A673 (cell line): ENCODE results near the gene MAP2. TPM values are rescaled to one million over a fixed set of nuclear protein-coding genes. Genes with fewer than 3 reads are reported as not detected.

ENCODE experiments used
- BruUV-seq: library from RNA; stranded (reverse); fragments of 400-500 nt; replicated peaks from 2 replicates; lab custom pipeline; 2021; lab: Mats Ljungman, UMichigan
- CTCF ChIA-PET: fragments of 300-600 bp; sonication (Branson Sonifier 250); formaldehyde crosslinking; loops from one replicate; lab custom pipeline; 2022; ENCODE audit warnings: antibody characterized with exemption; lab: Charles Lee
- POLR2A ChIA-PET: fragments of 300-600 bp; sonication (Branson Sonifier 250); formaldehyde crosslinking; loops from one replicate; lab custom pipeline; 2022; ENCODE audit warnings: antibody characterized with exemption; ENCODE audit not compliant: low non-redundant PET; lab: Charles Lee
- DNase-seq: peaks from one replicate; pipeline ENCODE4 v3.0.0-alpha.2; 2015; ENCODE audit warnings: low spot score
- H3K27ac ChIP-seq: fragments of 200-600 bp; sonication (generic); 2 replicates; pipeline ENCODE4 v1.5.1; 2016; ENCODE audit warnings: mixed run types, low read depth, mild to moderate bottlenecking, mixed read lengths, antibody characterized with exemption, low read length; ENCODE audit not compliant: poor library complexity, severe bottlenecking
- H3K27me3 ChIP-seq: fragments of 200-600 bp; sonication (generic); replicated peaks from 2 replicates; pipeline ENCODE4 v1.6.1; 2017; ENCODE audit warnings: mixed run types, low read depth, mild to moderate bottlenecking, mixed read lengths, antibody characterized with exemption, low read length; ENCODE audit not compliant: insufficient read depth, poor library complexity
- H3K36me3 ChIP-seq: fragments of 200-600 bp; sonication (generic); 2 replicates; pipeline ENCODE4 v1.6.1; 2016; ENCODE audit warnings: mixed run types, mild to moderate bottlenecking, mixed read lengths, antibody characterized with exemption, low read length; ENCODE audit not compliant: insufficient read depth, poor library complexity, severe bottlenecking
- H3K4me1 ChIP-seq: fragments of 200-600 bp; sonication (generic); 2 replicates; pipeline ENCODE4 v1.6.1; 2017; ENCODE audit warnings: mixed run types, mild to moderate bottlenecking, mixed read lengths, antibody characterized with exemption, low read length; ENCODE audit not compliant: insufficient read depth, poor library complexity, severe bottlenecking
- H3K4me3 ChIP-seq: fragments of 200-600 bp; sonication (generic); 2 replicates; pipeline ENCODE4 v1.5.1; 2016; ENCODE audit warnings: low read depth, mixed run types, mild to moderate bottlenecking, mixed read lengths, low read length; ENCODE audit not compliant: poor library complexity, severe bottlenecking
- H3K9me3 ChIP-seq: fragments of 200-600 bp; sonication (generic); 2 replicates; pipeline ENCODE4 v1.6.1; 2016; ENCODE audit warnings: mixed run types, low read depth, mild to moderate bottlenecking, mixed read lengths, antibody characterized with exemption, low read length; ENCODE audit not compliant: poor library complexity, severe bottlenecking
- EZH2 ChIP-seq: fragments of 200-600 bp; sonication (generic); IDR thresholded peaks from 2 replicates; pipeline ENCODE4 v1.6.1; 2017; ENCODE audit warnings: borderline replicate concordance, low read depth, mild to moderate bottlenecking, mixed read lengths, antibody characterized with exemption, low read length; ENCODE audit not compliant: poor library complexity, severe bottlenecking
- intact Hi-C: fragments of 100-400 bp; cut with micrococcal nuclease; formaldehyde crosslinking; loops from one replicate; pipeline ENCODE4 v1.10.0; 2022; ENCODE audit not compliant: unreplicated experiment
- total RNA-seq: library from RNA; stranded (reverse); gene quantifications from 2 replicates; pipeline ENCODE4 v1.2.3, GENCODE V29; 2021
- TF ChIP-seq, protein P1 (sequence below): fragments of 300-800, 200-600 bp; sonication (generic); conservative IDR thresholded peaks from 2 replicates; pipeline ENCODE4 v1.5.1; 2017; ENCODE audit warnings: low read depth, mild to moderate bottlenecking, antibody characterized with exemption, low read length, moderate library complexity, mixed read lengths

The MAP2 gene
- total RNA-seq, 1 experiment from 2014 or later = 1.7 TPM

- TF ChIP-seq EZH2 = no peak
- TF ChIP-seq, protein P1, sequence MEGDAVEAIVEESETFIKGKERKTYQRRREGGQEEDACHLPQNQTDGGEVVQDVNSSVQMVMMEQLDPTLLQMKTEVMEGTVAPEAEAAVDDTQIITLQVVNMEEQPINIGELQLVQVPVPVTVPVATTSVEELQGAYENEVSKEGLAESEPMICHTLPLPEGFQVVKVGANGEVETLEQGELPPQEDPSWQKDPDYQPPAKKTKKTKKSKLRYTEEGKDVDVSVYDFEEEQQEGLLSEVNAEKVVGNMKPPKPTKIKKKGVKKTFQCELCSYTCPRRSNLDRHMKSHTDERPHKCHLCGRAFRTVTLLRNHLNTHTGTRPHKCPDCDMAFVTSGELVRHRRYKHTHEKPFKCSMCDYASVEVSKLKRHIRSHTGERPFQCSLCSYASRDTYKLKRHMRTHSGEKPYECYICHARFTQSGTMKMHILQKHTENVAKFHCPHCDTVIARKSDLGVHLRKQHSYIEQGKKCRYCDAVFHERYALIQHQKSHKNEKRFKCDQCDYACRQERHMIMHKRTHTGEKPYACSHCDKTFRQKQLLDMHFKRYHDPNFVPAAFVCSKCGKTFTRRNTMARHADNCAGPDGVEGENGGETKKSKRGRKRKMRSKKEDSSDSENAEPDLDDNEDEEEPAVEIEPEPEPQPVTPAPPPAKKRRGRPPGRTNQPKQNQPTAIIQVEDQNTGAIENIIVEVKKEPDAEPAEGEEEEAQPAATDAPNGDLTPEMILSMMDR = no peak
- POLR2A ChIA-PET = no interaction called here
Measured at GRCh38 chr2:209564816-209565215, 141.0 kb downstream of the MAP2 start.

DNA sequence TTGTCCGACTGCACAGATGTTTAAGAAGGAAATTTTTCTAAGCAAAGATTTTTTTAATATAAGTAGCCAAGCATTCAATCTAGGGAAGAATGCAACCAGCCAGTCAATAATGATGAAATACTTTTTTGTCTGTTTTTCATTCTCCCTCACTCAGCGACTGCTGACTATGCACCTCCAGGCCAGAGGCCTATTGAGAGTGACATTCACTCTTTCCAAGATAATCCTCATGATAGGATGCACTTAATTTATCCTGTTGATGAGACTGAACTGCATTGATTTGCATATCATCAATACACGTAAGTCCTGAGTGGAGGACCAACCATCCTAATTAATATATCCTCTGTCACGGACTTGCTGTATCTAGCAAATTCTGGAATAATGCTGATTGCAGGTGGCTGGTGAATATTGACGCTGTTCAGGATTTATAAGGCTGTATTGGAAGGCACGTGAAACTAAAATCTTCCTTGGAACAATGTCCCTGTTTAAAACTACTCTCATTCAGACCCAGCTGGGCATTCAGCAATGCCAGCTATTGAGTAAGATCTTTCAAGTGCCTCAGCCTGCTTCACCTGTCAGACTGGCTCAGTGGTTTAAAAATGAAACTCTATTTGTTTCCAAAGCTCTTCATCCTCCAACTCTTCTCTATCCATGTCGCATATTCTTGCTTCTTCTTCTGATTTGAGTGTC lies 142.2 kb downstream of the MAP2 start:
- H3K36me3 ChIP-seq = no peaks in the 10 kb centered on the region
- H3K4me3 ChIP-seq = no peak overlapping the region
- ChIA-PET POLR2A (no interaction called here), CTCF (no interaction called here)
- TF ChIP-seq EZH2 = no peak
- TF ChIP-seq, protein P1 = no peak
- no peak for DNase-seq
- H3K4me1 ChIP-seq = peaks cover 5% of the 10 kb centered on the region
- intact Hi-C loops = no loop called here
- H3K27ac ChIP-seq = no peak overlapping the region
- no TSS peak for BruUV-seq
- no peaks in the 10 kb centered on the region for H3K9me3 ChIP-seq
- H3K27me3 ChIP-seq = no peaks in the 10 kb centered on the region

More at GRCh38 chr2:209564816-209565215, 141.0 kb downstream of the MAP2 start:
- H3K9me3 ChIP-seq = no peaks in the 10 kb centered on the region
- H3K4me1 ChIP-seq = no peaks in the 10 kb centered on the region
- no peak overlapping the region for H3K4me3 ChIP-seq
- H3K27me3 ChIP-seq = no peaks in the 10 kb centered on the region
- DNase-seq = no peak
- no peak overlapping the region for H3K27ac ChIP-seq
- no peaks in the 10 kb centered on the region for H3K36me3 ChIP-seq
- CTCF ChIA-PET = no interaction called here
- intact Hi-C loops = no loop called here
- BruUV-seq = no TSS peak

DNA sequence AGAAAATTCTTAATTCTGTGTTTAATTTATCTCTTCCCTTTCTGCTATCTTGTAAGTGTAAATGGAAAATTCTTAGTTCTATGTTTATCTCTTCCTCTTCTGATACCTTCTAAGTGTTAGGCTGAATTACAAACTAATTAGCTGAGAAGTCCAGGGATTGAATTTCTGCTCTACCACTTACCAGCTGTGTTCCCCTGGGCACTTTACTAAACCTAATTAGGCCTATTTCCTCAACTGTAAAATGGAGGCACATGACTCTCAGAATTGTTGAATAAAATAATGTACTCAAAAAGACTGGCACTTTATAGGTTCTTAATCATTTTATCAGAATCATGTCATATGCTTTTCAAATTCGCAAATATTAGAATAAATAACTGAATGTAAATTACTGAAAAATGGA lies 146.3 kb downstream of the MAP2 start:
- DNase-seq = no peak
- no peaks in the 10 kb centered on the region for H3K27me3 ChIP-seq
- POLR2A ChIA-PET = no interaction called here
- intact Hi-C loops = loop anchor here (10.0 kb wide), 1 partner anchor 625 kb away; no protein-coding TSS in a partner anchor
- H3K4me1 ChIP-seq = peaks cover 5% of the 10 kb centered on the region
- H3K4me3 ChIP-seq = no peak overlapping the region
- CTCF ChIA-PET = no interaction called here
- no TSS peak for BruUV-seq
- H3K36me3 ChIP-seq = no peaks in the 10 kb centered on the region
- no peak overlapping the region for H3K27ac ChIP-seq
- TF ChIP-seq, protein P1 = no peak
- TF ChIP-seq EZH2 = no peak
- no peaks in the 10 kb centered on the region for H3K9me3 ChIP-seq
